Ishikawa (cell line): ENCODE results near the gene EDN1.

Experiments used
- CEBPB ChIP-seq: IDR thresholded peaks from 2 replicates; pipeline ENCODE4 v1.6.1; 2012
- CREB1 ChIP-seq: IDR thresholded peaks from 2 replicates; pipeline ENCODE4 v1.6.1; 2012; ENCODE audit warnings: low read depth
- EGR1 ChIP-seq: IDR thresholded peaks from 2 replicates; pipeline ENCODE4 v1.6.1; 2012
- EP300 ChIP-seq: IDR thresholded peaks from 2 replicates; pipeline ENCODE4 v1.6.1; 2012; ENCODE audit warnings: borderline replicate concordance
- FOXM1 ChIP-seq: IDR thresholded peaks from 2 replicates; pipeline ENCODE4 v1.6.1; 2012; ENCODE audit warnings: low read depth, borderline replicate concordance
- NFIC ChIP-seq: IDR thresholded peaks from 2 replicates; pipeline ENCODE4 v1.6.1; 2012
- RAD21 ChIP-seq: IDR thresholded peaks from 2 replicates; pipeline ENCODE4 v1.6.1; 2012; ENCODE audit warnings: low read depth
- TAF1 ChIP-seq: IDR thresholded peaks from 2 replicates; pipeline ENCODE4 v1.6.1; 2012; ENCODE audit warnings: low read depth, mild to moderate bottlenecking
- TCF12 ChIP-seq: IDR thresholded peaks from 2 replicates; pipeline ENCODE4 v1.6.1; 2012; ENCODE audit warnings: low read depth
- TEAD4 ChIP-seq: IDR thresholded peaks from 2 replicates; pipeline ENCODE4 v1.6.1; 2012
- YY1 ChIP-seq: IDR thresholded peaks from 2 replicates; pipeline ENCODE4 v1.6.1; 2012; ENCODE audit warnings: low read depth
- ZBTB7A ChIP-seq: IDR thresholded peaks from 2 replicates; pipeline ENCODE4 v1.6.1; 2012; ENCODE audit warnings: low read depth
- TF ChIP-seq, protein P1 (sequence below): IDR thresholded peaks from 2 replicates; pipeline ENCODE4 v1.6.1; 2012; ENCODE audit warnings: low read depth, mild to moderate bottlenecking
- TF ChIP-seq, protein P2 (sequence below): IDR thresholded peaks from 2 replicates; pipeline ENCODE4 v1.6.1; 2012
- TF ChIP-seq, protein P3 (sequence below): IDR thresholded peaks from 2 replicates; pipeline ENCODE4 v1.6.1; 2012

EDN1 gene

DNA sequence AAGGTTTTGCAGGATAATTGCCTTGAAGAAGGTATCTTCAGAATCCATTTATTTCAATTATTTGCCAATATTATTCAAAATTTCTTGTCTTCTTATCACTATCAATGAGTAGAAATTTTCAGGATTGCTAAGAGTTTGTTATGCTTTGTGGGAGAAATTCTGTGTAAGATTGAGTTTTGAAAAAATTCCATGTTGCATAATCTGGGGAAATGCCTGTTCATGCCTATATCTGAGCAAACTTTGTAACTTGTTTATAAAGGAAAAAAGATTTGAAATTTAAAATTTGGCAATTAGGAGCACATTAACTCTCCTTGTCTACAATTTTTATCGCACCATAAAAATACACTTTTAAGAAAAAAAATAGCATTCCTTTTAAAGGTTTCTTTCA is 39.8 kb upstream of the EDN1 start:
- TF ChIP-seq YY1: no peak
- no peak for TF ChIP-seq CREB1
- TF ChIP-seq FOXM1: no peak
- TF ChIP-seq TEAD4: no peak
- TF ChIP-seq EP300: no peak
- TF ChIP-seq, protein P1, sequence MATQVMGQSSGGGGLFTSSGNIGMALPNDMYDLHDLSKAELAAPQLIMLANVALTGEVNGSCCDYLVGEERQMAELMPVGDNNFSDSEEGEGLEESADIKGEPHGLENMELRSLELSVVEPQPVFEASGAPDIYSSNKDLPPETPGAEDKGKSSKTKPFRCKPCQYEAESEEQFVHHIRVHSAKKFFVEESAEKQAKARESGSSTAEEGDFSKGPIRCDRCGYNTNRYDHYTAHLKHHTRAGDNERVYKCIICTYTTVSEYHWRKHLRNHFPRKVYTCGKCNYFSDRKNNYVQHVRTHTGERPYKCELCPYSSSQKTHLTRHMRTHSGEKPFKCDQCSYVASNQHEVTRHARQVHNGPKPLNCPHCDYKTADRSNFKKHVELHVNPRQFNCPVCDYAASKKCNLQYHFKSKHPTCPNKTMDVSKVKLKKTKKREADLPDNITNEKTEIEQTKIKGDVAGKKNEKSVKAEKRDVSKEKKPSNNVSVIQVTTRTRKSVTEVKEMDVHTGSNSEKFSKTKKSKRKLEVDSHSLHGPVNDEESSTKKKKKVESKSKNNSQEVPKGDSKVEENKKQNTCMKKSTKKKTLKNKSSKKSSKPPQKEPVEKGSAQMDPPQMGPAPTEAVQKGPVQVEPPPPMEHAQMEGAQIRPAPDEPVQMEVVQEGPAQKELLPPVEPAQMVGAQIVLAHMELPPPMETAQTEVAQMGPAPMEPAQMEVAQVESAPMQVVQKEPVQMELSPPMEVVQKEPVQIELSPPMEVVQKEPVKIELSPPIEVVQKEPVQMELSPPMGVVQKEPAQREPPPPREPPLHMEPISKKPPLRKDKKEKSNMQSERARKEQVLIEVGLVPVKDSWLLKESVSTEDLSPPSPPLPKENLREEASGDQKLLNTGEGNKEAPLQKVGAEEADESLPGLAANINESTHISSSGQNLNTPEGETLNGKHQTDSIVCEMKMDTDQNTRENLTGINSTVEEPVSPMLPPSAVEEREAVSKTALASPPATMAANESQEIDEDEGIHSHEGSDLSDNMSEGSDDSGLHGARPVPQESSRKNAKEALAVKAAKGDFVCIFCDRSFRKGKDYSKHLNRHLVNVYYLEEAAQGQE: no peak
- no peak for TF ChIP-seq NFIC
- TF ChIP-seq CEBPB: no peak
- no peak for TF ChIP-seq TAF1
- no peak for TF ChIP-seq EGR1

DNA sequence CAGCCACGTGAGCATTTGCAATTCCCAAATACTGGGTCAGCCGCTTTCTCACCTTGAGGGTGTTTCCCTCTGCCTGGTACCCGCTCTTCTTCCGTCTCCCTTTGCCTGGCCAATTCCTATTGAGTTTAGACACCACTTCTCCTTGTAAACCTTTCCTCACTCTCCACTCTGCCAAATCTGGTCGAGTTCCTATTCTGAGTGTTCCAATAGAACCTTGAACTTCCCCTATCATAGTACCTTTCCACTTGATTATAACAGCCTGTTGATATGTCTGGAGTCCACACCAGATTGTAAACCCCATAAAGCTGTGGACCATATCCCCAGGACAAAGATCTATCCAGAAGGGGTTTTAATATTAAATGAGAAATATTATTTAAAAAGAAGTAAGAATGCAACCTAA is 36.0 kb upstream of the EDN1 start:
- TF ChIP-seq EGR1: no peak
- TF ChIP-seq NFIC: no peak
- no peak for TF ChIP-seq CREB1
- TF ChIP-seq FOXM1: no peak
- TF ChIP-seq TEAD4: no peak
- no peak for TF ChIP-seq ZBTB7A
- TF ChIP-seq TAF1: no peak
- TF ChIP-seq CEBPB: no peak
- TF ChIP-seq, protein P1: no peak
- TF ChIP-seq, protein P2, sequence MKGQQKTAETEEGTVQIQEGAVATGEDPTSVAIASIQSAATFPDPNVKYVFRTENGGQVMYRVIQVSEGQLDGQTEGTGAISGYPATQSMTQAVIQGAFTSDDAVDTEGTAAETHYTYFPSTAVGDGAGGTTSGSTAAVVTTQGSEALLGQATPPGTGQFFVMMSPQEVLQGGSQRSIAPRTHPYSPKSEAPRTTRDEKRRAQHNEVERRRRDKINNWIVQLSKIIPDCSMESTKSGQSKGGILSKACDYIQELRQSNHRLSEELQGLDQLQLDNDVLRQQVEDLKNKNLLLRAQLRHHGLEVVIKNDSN: no peak
- TF ChIP-seq TCF12: no peak
- TF ChIP-seq RAD21: no peak
- no peak for TF ChIP-seq EP300
- TF ChIP-seq, protein P3, sequence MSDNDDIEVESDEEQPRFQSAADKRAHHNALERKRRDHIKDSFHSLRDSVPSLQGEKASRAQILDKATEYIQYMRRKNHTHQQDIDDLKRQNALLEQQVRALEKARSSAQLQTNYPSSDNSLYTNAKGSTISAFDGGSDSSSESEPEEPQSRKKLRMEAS: no peak

DNA sequence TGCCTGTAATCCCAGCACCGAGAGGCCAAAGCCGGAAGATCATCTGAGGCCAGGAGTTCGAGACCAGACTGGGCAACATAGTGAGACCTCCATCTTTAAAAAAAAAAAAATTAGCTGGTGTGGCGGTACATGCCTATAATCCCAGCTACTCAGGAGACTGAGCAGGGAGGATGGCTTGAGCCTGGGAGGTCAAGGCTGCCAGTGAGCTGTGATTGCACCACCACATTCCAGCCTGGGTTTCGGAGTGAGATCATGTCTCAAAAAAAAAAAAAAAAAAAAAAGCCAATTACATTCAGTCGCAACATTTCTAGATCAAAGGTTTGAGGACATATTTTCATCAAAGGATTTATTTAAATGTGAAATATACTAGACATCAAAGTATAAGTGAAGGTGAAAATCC is 32.0 kb upstream of the EDN1 start:
- no peak for TF ChIP-seq CREB1
- TF ChIP-seq, protein P3: no peak
- TF ChIP-seq NFIC: no peak
- no peak for TF ChIP-seq FOXM1
- TF ChIP-seq TCF12: no peak
- TF ChIP-seq TEAD4: no peak
- TF ChIP-seq YY1: no peak
- TF ChIP-seq EGR1: no peak
- TF ChIP-seq TAF1: no peak
- no peak for TF ChIP-seq CEBPB
- TF ChIP-seq, protein P1: no peak
- TF ChIP-seq, protein P2: no peak
- TF ChIP-seq EP300: no peak
- TF ChIP-seq ZBTB7A: no peak

DNA sequence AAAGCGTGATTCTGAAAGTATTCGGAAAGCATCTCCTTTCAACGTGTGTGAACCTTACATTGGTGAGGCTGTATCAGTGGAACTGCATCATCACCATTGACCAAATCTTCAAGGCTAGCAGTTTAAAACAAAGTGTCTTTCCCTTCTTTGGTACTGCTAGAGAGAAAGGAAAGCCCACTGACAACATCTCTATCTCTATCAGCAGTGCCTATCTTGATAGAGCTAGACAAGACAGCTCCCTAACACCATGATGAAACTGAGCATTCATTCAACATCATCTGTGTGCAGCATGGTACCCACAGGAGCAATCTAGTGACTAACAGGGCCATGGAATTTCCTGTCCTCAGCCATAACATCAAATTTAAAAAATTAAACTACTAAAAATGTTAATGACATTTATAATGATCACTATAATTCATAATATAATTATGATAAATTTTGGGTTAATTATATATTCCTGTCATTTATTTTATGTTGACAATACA is 31.5 kb upstream of the EDN1 start:
- TF ChIP-seq CEBPB (no peak), TAF1 (no peak), EP300 (no peak), TEAD4 (no peak)
- TF ChIP-seq, protein P3: no peak
